HepG2 (cell line): ENCODE data around the gene ALG8. TPM values are rescaled to one million over a fixed set of nuclear protein-coding genes. Genes with fewer than 3 reads are reported as not detected.

ENCODE experiments used
- AHDC1 ChIP-seq: sonication (generic); formaldehyde crosslinking; IDR thresholded peaks from 2 replicates; pipeline ENCODE4 v1.5.1; 2020; ENCODE audit warnings: mild to moderate bottlenecking, missing genetic modification reagents, borderline replicate concordance
- ELK4 ChIP-seq: sonication (generic); formaldehyde crosslinking; IDR thresholded peaks from 2 replicates; pipeline ENCODE4 v1.9.0; 2021; ENCODE audit warnings: missing genetic modification reagents, borderline replicate concordance
- HNF1B ChIP-seq: sonication (generic); formaldehyde crosslinking; IDR thresholded peaks from 2 replicates; pipeline ENCODE4 v1.5.1; 2020; ENCODE audit warnings: mild to moderate bottlenecking, moderate library complexity, missing genetic modification reagents
- MED8 ChIP-seq: sonication (generic); formaldehyde crosslinking; IDR thresholded peaks from 2 replicates; pipeline ENCODE4 v1.8.1; 2023; ENCODE audit warnings: mild to moderate bottlenecking, missing genetic modification reagents; ENCODE audit not compliant: insufficient replicate concordance
- SIN3B ChIP-seq: fragments of 150-350 bp; IDR thresholded peaks from 2 replicates; pipeline ENCODE4 v1.6.1; 2014; ENCODE audit warnings: low read length
- ZBTB26 ChIP-seq: IDR thresholded peaks from 2 replicates; pipeline ENCODE4 v1.6.1; 2016; ENCODE audit warnings: missing compliant biosample characterization, missing genetic modification reagents, borderline replicate concordance
- ZFP36 ChIP-seq: fragments of 150-350 bp; IDR thresholded peaks from 2 replicates; pipeline ENCODE4 v1.6.1; 2018; ENCODE audit warnings: borderline replicate concordance, low read length, low read depth; ENCODE audit not compliant: partially characterized antibody
- polyA plus RNA-seq, 8 experiments: library from polyadenylated mRNA; depleted of rRNA in 3 of 8; stranded (reverse) in 7 of 8; unstranded in 1 of 8; fragments of >200 nt; fragmentation: Illumina TruSeq in 4 of 8; extraction: Trizol in 4 of 8; gene quantifications; 2 replicates each; pipeline versions ENCODE4 v1.2.1 to v1.2.3, GENCODE V29; 2011 to 2016; ENCODE audit warnings: low read depth in 4 of 8, missing spikeins in 1 of 8, mixed read lengths in 1 of 8; ENCODE audit not compliant: insufficient read depth in 1 of 8
- total RNA-seq, 5 experiments: library from RNA; depleted of rRNA; stranded (reverse); fragments of >200 nt; fragmentation: Illumina TruSeq; extraction: Trizol; gene quantifications; 2 replicates each; pipeline ENCODE4 v1.2.3, GENCODE V29; 2016; ENCODE audit warnings: low read depth in 1 of 5
- TF ChIP-seq, protein P1 (sequence below): sonication (generic); formaldehyde crosslinking; IDR thresholded peaks from one replicate; pipeline ENCODE4 v1.5.1; 2020; ENCODE audit warnings: mild to moderate bottlenecking, missing genetic modification reagents; ENCODE audit errors: not compliant biosample characterization

The ALG8 gene
- total and polyA plus RNA-seq, 2 of the 13 experiments (the other 11 are each of a cell fraction or from before 2014, with no cell fraction given), result 75.8 to 88.0 TPM

DNA sequence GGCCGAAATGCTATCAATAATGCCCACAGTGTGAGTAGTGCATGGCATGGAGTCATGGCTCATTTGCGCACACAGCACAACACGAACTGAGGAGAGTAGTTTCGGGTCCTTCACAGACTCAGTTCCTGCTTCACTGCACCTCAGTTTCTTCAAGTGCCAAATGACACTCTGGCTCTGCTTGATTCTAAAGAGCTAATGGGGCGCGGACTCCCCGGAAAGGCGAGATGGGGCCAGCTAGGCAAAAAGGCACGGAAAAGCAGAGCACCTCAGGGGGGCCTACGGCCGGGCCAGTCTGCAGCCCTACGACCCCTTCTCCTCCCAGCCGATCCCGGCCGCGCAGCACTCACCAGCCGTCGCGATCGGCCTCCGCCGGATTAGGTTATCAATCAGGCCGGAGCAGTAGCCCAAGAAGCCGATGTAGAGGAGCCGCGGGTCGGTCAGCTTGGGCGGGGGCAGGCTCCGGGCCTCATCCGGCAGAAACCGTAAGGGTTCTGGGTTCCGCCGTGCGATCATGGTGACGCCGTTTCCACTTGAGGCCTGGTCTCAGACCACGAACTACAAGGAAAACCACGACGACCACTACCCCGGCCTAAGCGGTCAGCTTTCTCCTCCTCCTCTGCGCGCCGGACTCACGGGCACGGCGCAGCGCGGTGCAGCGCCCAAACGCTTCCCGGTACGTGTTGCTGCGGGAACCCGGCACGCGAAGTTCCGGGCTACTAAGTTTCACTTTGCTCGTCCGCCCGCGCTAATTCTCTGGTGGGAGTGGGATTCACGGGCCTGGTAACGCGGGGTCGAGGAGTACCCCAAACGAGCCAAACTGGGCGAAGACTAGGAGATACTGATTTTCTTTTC is 60.0 kb downstream of the ALG8 start, which contains the start of gene NDUFC2 (continued):
- TF ChIP-seq, protein P1, sequence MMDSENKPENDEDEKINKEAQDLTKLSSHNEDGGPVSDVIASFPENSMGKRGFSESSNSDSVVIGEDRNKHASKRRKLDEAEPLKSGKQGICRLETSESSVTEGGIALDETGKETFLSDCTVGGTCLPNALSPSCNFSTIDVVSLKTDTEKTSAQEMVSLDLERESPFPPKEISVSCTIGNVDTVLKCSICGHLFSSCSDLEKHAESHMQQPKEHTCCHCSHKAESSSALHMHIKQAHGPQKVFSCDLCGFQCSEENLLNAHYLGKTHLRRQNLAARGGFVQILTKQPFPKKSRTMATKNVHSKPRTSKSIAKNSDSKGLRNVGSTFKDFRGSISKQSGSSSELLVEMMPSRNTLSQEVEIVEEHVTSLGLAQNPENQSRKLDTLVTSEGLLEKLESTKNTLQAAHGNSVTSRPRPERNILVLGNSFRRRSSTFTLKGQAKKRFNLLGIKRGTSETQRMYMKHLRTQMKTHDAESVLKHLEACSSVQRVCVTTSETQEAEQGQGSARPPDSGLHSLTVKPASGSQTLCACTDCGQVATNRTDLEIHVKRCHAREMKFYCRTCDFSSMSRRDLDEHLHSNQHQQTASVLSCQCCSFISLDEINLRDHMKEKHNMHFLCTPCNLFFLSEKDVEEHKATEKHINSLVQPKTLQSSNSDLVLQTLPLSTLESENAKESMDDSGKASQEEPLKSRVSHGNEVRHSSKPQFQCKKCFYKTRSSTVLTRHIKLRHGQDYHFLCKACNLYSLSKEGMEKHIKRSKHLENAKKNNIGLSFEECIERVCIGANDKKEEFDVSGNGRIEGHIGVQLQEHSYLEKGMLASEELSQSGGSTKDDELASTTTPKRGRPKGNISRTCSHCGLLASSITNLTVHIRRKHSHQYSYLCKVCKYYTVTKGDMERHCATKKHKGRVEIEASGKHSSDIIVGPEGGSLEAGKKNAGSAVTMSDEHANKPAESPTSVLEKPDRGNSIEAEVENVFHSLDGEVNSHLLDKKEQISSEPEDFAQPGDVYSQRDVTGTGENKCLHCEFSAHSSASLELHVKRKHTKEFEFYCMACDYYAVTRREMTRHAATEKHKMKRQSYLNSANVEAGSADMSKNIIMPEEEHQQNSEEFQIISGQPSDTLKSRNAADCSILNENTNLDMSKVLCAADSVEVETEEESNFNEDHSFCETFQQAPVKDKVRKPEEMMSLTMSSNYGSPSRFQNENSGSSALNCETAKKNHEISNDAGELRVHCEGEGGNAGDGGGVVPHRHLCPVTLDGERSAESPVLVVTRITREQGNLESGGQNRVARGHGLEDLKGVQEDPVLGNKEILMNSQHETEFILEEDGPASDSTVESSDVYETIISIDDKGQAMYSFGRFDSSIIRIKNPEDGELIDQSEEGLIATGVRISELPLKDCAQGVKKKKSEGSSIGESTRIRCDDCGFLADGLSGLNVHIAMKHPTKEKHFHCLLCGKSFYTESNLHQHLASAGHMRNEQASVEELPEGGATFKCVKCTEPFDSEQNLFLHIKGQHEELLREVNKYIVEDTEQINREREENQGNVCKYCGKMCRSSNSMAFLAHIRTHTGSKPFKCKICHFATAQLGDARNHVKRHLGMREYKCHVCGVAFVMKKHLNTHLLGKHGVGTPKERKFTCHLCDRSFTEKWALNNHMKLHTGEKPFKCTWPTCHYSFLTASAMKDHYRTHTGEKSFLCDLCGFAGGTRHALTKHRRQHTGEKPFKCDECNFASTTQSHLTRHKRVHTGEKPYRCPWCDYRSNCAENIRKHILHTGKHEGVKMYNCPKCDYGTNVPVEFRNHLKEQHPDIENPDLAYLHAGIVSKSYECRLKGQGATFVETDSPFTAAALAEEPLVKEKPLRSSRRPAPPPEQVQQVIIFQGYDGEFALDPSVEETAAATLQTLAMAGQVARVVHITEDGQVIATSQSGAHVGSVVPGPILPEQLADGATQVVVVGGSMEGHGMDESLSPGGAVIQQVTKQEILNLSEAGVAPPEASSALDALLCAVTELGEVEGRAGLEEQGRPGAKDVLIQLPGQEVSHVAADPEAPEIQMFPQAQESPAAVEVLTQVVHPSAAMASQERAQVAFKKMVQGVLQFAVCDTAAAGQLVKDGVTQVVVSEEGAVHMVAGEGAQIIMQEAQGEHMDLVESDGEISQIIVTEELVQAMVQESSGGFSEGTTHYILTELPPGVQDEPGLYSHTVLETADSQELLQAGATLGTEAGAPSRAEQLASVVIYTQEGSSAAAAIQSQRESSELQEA (CRISPR knock-in tag), result peak; percentile 89
- TF ChIP-seq HNF1B (CRISPR knock-in tag), result peak; percentile 83
- TF ChIP-seq AHDC1 (CRISPR knock-in tag), result no peak
- peak; percentile 92 for TF ChIP-seq ZBTB26
- no peak for TF ChIP-seq ZFP36
- peak; percentile 77 for TF ChIP-seq MED8
- peak; percentile 87; the same call in 1 of the 2 replicates for TF ChIP-seq ELK4
- peak; percentile 85 for TF ChIP-seq SIN3B
